Body of pancreas (tissue), 4 donors: ENCODE results near the gene SNRPB2. TPM values are rescaled to one million over a fixed set of nuclear protein-coding genes. Genes with fewer than 3 reads are reported as not detected.

Source experiments
- ATAC-seq: fragments of 150-250 bp; one replicate; pipeline ENCODE4 v1.9.1; 2016
- DNase-seq, 4 donors: peaks; one replicate each; pipeline ENCODE4 v3.0.0-alpha.2; 2019
- H3K27ac ChIP-seq, 4 donors: fragments of 200-600 bp; sonication (generic); 1 replicate in 3 of 4; 2 replicates in 1 of 4; pipeline versions ENCODE4 v1.5.1 to v1.6.1; 2016 to 2019; ENCODE audit warnings: mild to moderate bottlenecking in 1 of 4, mixed read lengths in 1 of 4, moderate library complexity in 1 of 4
- H3K27me3 ChIP-seq, 2 donors: fragments of 200-600 bp; sonication (generic); one replicate each; pipeline ENCODE4 v1.6.0; 2016; ENCODE audit warnings: mild to moderate bottlenecking in 1 of 2
- H3K36me3 ChIP-seq, 2 donors: fragments of 200-600 bp; sonication (generic); replicated peaks in 1 of 2; 2 replicates each; pipeline ENCODE4 v1.5.1; 2016; ENCODE audit warnings: low read depth in 2 of 2; ENCODE audit not compliant: insufficient read depth in 1 of 2
- H3K4me1 ChIP-seq: fragments of 200-600 bp; sonication (generic); one replicate; pipeline ENCODE4 v1.6.0; 2016
- H3K4me3 ChIP-seq, 2 donors: fragments of 200-600 bp; sonication (generic); 1 replicate in 1 of 2; 2 replicates in 1 of 2; pipeline ENCODE4 v1.5.1; 2016 to 2019
- H3K9me3 ChIP-seq, 3 donors: fragments of 200-600 bp; sonication (generic); 1 replicate in 2 of 3; 2 replicates in 1 of 3; pipeline ENCODE4 v1.5.1; 2016
- POLR2A ChIP-seq, 3 donors: fragments of 450-650 bp; IDR thresholded peaks; one replicate each; pipeline ENCODE4 v1.6.1; 2016; ENCODE audit warnings: antibody characterized with exemption in 3 of 3, mild to moderate bottlenecking in 2 of 3
- WGBS, 2 donors: methylation state at CpG; one replicate each; pipeline ENCODE4 v1.1.5; 2017; 5-methylcytosine and 5-hydroxymethylcytosine counted together
- intact Hi-C: fragments of 100-400 bp; cut with DNase I; formaldehyde crosslinking; loops from one replicate; pipeline ENCODE4 v1.15.1; 2023
- total RNA-seq, 2 donors: library from RNA; depleted of rRNA; stranded (reverse); fragments of >200 nt; gene quantifications; one replicate each; pipeline ENCODE4 v1.1.0, GENCODE V29; 2016
- TF ChIP-seq, protein P1 (sequence below), 7 experiments: fragments of 450-650 bp in 4 of 7; fragments of 200-600 bp in 3 of 7; sonication (generic) in 3 of 7; IDR thresholded peaks; one replicate each; pipeline ENCODE4 v1.5.1; 2016 to 2019; ENCODE audit warnings: antibody characterized with exemption in 7 of 7

SNRPB2 gene
- total RNA-seq, 2 donors from 2014 or later, result 9.9 TPM

- intact Hi-C loops, result no loop called here
These were observed 34.7 kb downstream of the SNRPB2 start for GRCh38 chr20:16764560-16764959.

GRCh38 chr20:16771213-16771612, 41.4 kb downstream of the SNRPB2 start:
- ATAC-seq (no peak), DNase-seq (no peak)
- no peak overlapping the region for H3K4me3 ChIP-seq
- no peaks in the 10 kb centered on the region for H3K36me3 ChIP-seq
- TF ChIP-seq, protein P1, sequence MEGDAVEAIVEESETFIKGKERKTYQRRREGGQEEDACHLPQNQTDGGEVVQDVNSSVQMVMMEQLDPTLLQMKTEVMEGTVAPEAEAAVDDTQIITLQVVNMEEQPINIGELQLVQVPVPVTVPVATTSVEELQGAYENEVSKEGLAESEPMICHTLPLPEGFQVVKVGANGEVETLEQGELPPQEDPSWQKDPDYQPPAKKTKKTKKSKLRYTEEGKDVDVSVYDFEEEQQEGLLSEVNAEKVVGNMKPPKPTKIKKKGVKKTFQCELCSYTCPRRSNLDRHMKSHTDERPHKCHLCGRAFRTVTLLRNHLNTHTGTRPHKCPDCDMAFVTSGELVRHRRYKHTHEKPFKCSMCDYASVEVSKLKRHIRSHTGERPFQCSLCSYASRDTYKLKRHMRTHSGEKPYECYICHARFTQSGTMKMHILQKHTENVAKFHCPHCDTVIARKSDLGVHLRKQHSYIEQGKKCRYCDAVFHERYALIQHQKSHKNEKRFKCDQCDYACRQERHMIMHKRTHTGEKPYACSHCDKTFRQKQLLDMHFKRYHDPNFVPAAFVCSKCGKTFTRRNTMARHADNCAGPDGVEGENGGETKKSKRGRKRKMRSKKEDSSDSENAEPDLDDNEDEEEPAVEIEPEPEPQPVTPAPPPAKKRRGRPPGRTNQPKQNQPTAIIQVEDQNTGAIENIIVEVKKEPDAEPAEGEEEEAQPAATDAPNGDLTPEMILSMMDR (IDR thresholded peaks at IDR 0.05), result no peak
- no peak for TF ChIP-seq POLR2A (IDR thresholded peaks at IDR 0.05)
- H3K4me1 ChIP-seq, result no peaks in the 10 kb centered on the region
- intact Hi-C loops, result no loop called here
- H3K27ac ChIP-seq, result no peak overlapping the region
- no peaks in the 10 kb centered on the region for H3K27me3 ChIP-seq
- no peaks in the 10 kb centered on the region for H3K9me3 ChIP-seq

More at GRCh38 chr20:16764560-16764959, 34.7 kb downstream of the SNRPB2 start:
- WGBS, 2 donors, result 43 to 52% methylated on average over 4 of the region's 4 CpGs
- ATAC-seq, result no peak
- H3K4me1 ChIP-seq, result peaks cover 10% of the 10 kb centered on the region
- no peaks in the 10 kb centered on the region for H3K27me3 ChIP-seq
- H3K36me3 ChIP-seq, result no peaks in the 10 kb centered on the region
- TF ChIP-seq, protein P1 (IDR thresholded peaks at IDR 0.05), result no peak
- TF ChIP-seq POLR2A (IDR thresholded peaks at IDR 0.05), result no peak
- no peaks in the 10 kb centered on the region for H3K9me3 ChIP-seq
- no peak for DNase-seq
- H3K27ac ChIP-seq, result no peak overlapping the region
- no peak overlapping the region for H3K4me3 ChIP-seq

- no peaks in the 10 kb centered on the region for H3K27me3 ChIP-seq
These were observed 46.1 kb downstream of the SNRPB2 start for GRCh38 chr20:16775961-16776360.

GRCh38 chr20:16777126-16777525, 47.3 kb downstream of the SNRPB2 start:
- Histone ChIP-seq H3K4me3 (no peak overlapping the region), H3K9me3 (no peaks in the 10 kb centered on the region), H3K27me3 (no peaks in the 10 kb centered on the region), H3K36me3 (no peaks in the 10 kb centered on the region), H3K4me1 (no peaks in the 10 kb centered on the region), H3K27ac (no peak overlapping the region)
- TF ChIP-seq POLR2A (IDR thresholded peaks at IDR 0.05), result no peak
- intact Hi-C loops, result no loop called here
- ATAC-seq (no peak), DNase-seq (no peak)
- WGBS, 2 donors, result 69 to 76% methylated on average over 1 of the region's 1 CpG

More at GRCh38 chr20:16775961-16776360, 46.1 kb downstream of the SNRPB2 start:
- Histone ChIP-seq H3K9me3 (no peaks in the 10 kb centered on the region), H3K27ac (no peak overlapping the region), H3K4me1 (no peaks in the 10 kb centered on the region), H3K4me3 (no peak overlapping the region), H3K36me3 (no peaks in the 10 kb centered on the region)
- ATAC-seq (no peak), DNase-seq (no peak)
- no peak for TF ChIP-seq POLR2A (IDR thresholded peaks at IDR 0.05)
- TF ChIP-seq, protein P1 (IDR thresholded peaks at IDR 0.05), result no peak
- intact Hi-C loops, result no loop called here
- 46 to 47% methylated on average over 1 of the region's 1 CpG for WGBS, 2 donors

GRCh38 chr20:16778159-16778558, 48.3 kb downstream of the SNRPB2 start:
- Histone ChIP-seq H3K9me3 (no peaks in the 10 kb centered on the region), H3K4me1 (no peaks in the 10 kb centered on the region), H3K27ac (no peak overlapping the region), H3K4me3 (no peak overlapping the region), H3K27me3 (no peaks in the 10 kb centered on the region), H3K36me3 (no peaks in the 10 kb centered on the region)
- TF ChIP-seq POLR2A (IDR thresholded peaks at IDR 0.05), result no peak
- TF ChIP-seq, protein P1 (IDR thresholded peaks at IDR 0.05), result no peak
- 86 to 95% methylated on average over 1 of the region's 1 CpG for WGBS, 2 donors
- intact Hi-C loops, result no loop called here
- DNase-seq (no peak), ATAC-seq (no peak)
